ENCODE measurements around the gene ZC3HAV1. TPM values are rescaled to one million over a fixed set of nuclear protein-coding genes. Genes with fewer than 3 reads are reported as not detected.

ZC3HAV1 gene
- polyA plus RNA-seq, 1 of the 3 experiments (the other 2 are of a cell fraction): 11.2 TPM

DNA sequence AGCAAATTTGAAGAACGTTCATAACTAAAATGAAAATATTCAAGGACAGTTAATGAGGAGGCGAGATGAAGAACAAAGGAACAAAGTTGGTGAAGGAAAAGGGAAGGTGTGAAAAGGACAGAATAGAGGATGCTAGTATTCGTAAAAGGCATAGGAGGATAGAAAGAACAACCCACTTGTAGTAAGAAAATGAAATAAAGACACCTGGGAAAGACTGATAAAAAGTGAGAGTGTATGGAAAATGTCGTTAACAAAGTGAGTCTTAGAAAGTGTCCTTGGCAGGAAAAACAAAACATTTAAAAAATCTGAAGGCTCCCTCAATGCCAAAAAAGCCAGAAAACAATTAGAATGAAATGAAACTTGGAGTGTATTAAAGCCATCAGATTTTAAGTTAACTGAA is 29.6 kb upstream of the ZC3HAV1 start:
- H4K20me1 ChIP-seq (ENCODE audit: insufficient read depth): no peaks in the 10 kb centered on the region
- no peaks in the 10 kb centered on the region for H3K27me3 ChIP-seq (ENCODE audit: insufficient read depth)
- H3K4me1 ChIP-seq (ENCODE audit: control insufficient read depth in 1 of 2, insufficient read depth in 2 of 2, low read depth in 1 of 2, low read length in 1 of 2): peaks cover 0 to 3% of the 10 kb centered on the region in 2 experiments; a peak in 1 of 4 replicates
- CTCF ChIA-PET: no interaction called here
- no peak overlapping the region for H3K9ac ChIP-seq
- WGBS (ENCODE audit: low lambda C conversion rate): 88% methylated on average over 4 of the region's 4 CpGs
- H3K4me3 ChIP-seq (ENCODE audit: low read depth in 2 of 2, low read length in 1 of 2): no peak overlapping the region
- TF ChIP-seq, protein P1, sequence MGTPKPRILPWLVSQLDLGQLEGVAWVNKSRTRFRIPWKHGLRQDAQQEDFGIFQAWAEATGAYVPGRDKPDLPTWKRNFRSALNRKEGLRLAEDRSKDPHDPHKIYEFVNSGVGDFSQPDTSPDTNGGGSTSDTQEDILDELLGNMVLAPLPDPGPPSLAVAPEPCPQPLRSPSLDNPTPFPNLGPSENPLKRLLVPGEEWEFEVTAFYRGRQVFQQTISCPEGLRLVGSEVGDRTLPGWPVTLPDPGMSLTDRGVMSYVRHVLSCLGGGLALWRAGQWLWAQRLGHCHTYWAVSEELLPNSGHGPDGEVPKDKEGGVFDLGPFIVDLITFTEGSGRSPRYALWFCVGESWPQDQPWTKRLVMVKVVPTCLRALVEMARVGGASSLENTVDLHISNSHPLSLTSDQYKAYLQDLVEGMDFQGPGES (IDR thresholded peaks at IDR 0.05; ENCODE audit: low read depth, low read length): no peak
- TF ChIP-seq POLR2AphosphoS5 (IDR thresholded peaks at IDR 0.05; ENCODE audit: low read depth, low read length): no peak
- TF ChIP-seq CHD2 (IDR thresholded peaks at IDR 0.05; ENCODE audit: low read length, partially characterized antibody): no peak
- TF ChIP-seq, protein P2, sequence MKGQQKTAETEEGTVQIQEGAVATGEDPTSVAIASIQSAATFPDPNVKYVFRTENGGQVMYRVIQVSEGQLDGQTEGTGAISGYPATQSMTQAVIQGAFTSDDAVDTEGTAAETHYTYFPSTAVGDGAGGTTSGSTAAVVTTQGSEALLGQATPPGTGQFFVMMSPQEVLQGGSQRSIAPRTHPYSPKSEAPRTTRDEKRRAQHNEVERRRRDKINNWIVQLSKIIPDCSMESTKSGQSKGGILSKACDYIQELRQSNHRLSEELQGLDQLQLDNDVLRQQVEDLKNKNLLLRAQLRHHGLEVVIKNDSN (IDR thresholded peaks at IDR 0.05; ENCODE audit: borderline replicate concordance, low read depth): no peak
- TF ChIP-seq, protein P3, sequence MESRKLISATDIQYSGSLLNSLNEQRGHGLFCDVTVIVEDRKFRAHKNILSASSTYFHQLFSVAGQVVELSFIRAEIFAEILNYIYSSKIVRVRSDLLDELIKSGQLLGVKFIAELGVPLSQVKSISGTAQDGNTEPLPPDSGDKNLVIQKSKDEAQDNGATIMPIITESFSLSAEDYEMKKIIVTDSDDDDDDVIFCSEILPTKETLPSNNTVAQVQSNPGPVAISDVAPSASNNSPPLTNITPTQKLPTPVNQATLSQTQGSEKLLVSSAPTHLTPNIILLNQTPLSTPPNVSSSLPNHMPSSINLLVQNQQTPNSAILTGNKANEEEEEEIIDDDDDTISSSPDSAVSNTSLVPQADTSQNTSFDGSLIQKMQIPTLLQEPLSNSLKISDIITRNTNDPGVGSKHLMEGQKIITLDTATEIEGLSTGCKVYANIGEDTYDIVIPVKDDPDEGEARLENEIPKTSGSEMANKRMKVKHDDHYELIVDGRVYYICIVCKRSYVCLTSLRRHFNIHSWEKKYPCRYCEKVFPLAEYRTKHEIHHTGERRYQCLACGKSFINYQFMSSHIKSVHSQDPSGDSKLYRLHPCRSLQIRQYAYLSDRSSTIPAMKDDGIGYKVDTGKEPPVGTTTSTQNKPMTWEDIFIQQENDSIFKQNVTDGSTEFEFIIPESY (IDR thresholded peaks at IDR 0.05; ENCODE audit: borderline replicate concordance, low read depth): no peak
- TF ChIP-seq RAD21 (IDR thresholded peaks at IDR 0.05; ENCODE audit: low read length): no peak
- no peak for TF ChIP-seq NRF1 (IDR thresholded peaks at IDR 0.05; ENCODE audit: low read depth, low read length)
- TF ChIP-seq RCOR1 (IDR thresholded peaks at IDR 0.05; ENCODE audit: low read length): no peak
- TF ChIP-seq TCF12 (IDR thresholded peaks at IDR 0.05): no peak
- TF ChIP-seq, protein P4, sequence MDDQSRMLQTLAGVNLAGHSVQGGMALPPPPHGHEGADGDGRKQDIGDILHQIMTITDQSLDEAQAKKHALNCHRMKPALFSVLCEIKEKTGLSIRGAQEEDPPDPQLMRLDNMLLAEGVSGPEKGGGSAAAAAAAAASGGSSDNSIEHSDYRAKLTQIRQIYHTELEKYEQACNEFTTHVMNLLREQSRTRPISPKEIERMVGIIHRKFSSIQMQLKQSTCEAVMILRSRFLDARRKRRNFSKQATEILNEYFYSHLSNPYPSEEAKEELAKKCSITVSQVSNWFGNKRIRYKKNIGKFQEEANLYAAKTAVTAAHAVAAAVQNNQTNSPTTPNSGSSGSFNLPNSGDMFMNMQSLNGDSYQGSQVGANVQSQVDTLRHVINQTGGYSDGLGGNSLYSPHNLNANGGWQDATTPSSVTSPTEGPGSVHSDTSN (IDR thresholded peaks at IDR 0.05): no peak
- TF ChIP-seq SIN3A (IDR thresholded peaks at IDR 0.05; ENCODE audit: borderline replicate concordance, low read depth, low read length): no peak
- no peak for TF ChIP-seq JUND (IDR thresholded peaks at IDR 0.05)
- no peak for TF ChIP-seq RFX5 (IDR thresholded peaks at IDR 0.05; ENCODE audit: low read length)
- no peak for TF ChIP-seq NFIC (IDR thresholded peaks at IDR 0.05; ENCODE audit: borderline replicate concordance)
- TF ChIP-seq, protein P5, sequence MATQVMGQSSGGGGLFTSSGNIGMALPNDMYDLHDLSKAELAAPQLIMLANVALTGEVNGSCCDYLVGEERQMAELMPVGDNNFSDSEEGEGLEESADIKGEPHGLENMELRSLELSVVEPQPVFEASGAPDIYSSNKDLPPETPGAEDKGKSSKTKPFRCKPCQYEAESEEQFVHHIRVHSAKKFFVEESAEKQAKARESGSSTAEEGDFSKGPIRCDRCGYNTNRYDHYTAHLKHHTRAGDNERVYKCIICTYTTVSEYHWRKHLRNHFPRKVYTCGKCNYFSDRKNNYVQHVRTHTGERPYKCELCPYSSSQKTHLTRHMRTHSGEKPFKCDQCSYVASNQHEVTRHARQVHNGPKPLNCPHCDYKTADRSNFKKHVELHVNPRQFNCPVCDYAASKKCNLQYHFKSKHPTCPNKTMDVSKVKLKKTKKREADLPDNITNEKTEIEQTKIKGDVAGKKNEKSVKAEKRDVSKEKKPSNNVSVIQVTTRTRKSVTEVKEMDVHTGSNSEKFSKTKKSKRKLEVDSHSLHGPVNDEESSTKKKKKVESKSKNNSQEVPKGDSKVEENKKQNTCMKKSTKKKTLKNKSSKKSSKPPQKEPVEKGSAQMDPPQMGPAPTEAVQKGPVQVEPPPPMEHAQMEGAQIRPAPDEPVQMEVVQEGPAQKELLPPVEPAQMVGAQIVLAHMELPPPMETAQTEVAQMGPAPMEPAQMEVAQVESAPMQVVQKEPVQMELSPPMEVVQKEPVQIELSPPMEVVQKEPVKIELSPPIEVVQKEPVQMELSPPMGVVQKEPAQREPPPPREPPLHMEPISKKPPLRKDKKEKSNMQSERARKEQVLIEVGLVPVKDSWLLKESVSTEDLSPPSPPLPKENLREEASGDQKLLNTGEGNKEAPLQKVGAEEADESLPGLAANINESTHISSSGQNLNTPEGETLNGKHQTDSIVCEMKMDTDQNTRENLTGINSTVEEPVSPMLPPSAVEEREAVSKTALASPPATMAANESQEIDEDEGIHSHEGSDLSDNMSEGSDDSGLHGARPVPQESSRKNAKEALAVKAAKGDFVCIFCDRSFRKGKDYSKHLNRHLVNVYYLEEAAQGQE (IDR thresholded peaks at IDR 0.05; ENCODE audit: low read depth, low read length): no peak
- POLR2A ChIA-PET: no interaction called here
- DNase-seq: no peak
- no peaks in the 10 kb centered on the region for H3K9me3 ChIP-seq
- peaks cover 37 to 53% of the 10 kb centered on the region in 2 experiments for H3K36me3 ChIP-seq (replicated peaks in 1 of 2; ENCODE audit: control insufficient read depth in 1 of 2, insufficient read depth in 2 of 2, low read length in 1 of 2)
- peaks cover 7% of the 10 kb centered on the region; the same call in 1 of the 2 replicates for H3K79me2 ChIP-seq (ENCODE audit: insufficient read depth)
- H3K9me2 ChIP-seq: no peaks in the 10 kb centered on the region
- H3F3A ChIP-seq (replicated peaks; ENCODE audit: insufficient read depth): no peaks in the 10 kb centered on the region
- no peak overlapping the region for H2AFZ ChIP-seq (ENCODE audit: low read depth)
- H3K4me2 ChIP-seq: no peak overlapping the region
- no peak overlapping the region for H3K27ac ChIP-seq (ENCODE audit: low read depth in 2 of 2, low read length in 1 of 2)

All from SK-N-SH (cell line).